GM18873 (cell line): ENCODE results near the gene CRY1.

ENCODE experiments used
- ATAC-seq: cut with Tn5 transposase; IDR thresholded peaks from one replicate; pipeline ENCODE4 v1.9.1; 2021; ENCODE audit warnings: mild to moderate bottlenecking, moderate library complexity, moderate number of reproducible peaks; ENCODE audit not compliant: unreplicated experiment, low FRiP score

The CRY1 gene

GRCh38 chr12:106976668-106977067 is 116.7 kb downstream of the CRY1 start:
- ATAC-seq, result no peak

GRCh38 chr12:106975993-106976658 is 117.2 kb downstream of the CRY1 start:
- no peak for ATAC-seq

- no peak for ATAC-seq
Measured at GRCh38 chr12:106975098-106975497, 118.3 kb downstream of the CRY1 start.

GRCh38 chr12:106974511-106974910 is 118.8 kb downstream of the CRY1 start:
- peak; percentile 50 for ATAC-seq

- ATAC-seq, result no peak
Measured at GRCh38 chr12:106973545-106973944, 119.8 kb downstream of the CRY1 start.

GRCh38 chr12:106971065-106971464 is 122.3 kb downstream of the CRY1 start:
- no peak for ATAC-seq

- ATAC-seq, result no peak
Measured at GRCh38 chr12:106964526-106964925, 128.8 kb downstream of the CRY1 start.

- ATAC-seq, result no peak
Measured at GRCh38 chr12:106962286-106962685, 131.1 kb downstream of the CRY1 start.

GRCh38 chr12:106960443-106960842 is 132.9 kb downstream of the CRY1 start:
- ATAC-seq, result no peak

- no peak for ATAC-seq
Measured at GRCh38 chr12:106957583-106957982, 135.8 kb downstream of the CRY1 start.

GRCh38 chr12:106956048-106956578 is 137.2 kb downstream of the CRY1 start:
- ATAC-seq, result peak; percentile 25

GRCh38 chr12:106955377-106956047 is 137.8 kb downstream of the CRY1 start, which contains the start of gene TMEM263:
TMEM263 (plus strand) TSS chr12:106955907; CDS start chr12:106967117, 11,210 bp downstream.
- ATAC-seq, result peak; percentile 54

- ATAC-seq, result no peak
Measured at GRCh38 chr12:106954462-106955376, 138.6 kb downstream of the CRY1 start.

GRCh38 chr12:106953352-106954250 is 139.7 kb downstream of the CRY1 start:
- ATAC-seq, result no peak

- ATAC-seq, result no peak
Measured at GRCh38 chr12:106950591-106950990, 142.8 kb downstream of the CRY1 start.

GRCh38 chr12:106947461-106947860 is 145.9 kb downstream of the CRY1 start:
- no peak for ATAC-seq

- no peak for ATAC-seq
Measured at GRCh38 chr12:106945261-106945851, 148.0 kb downstream of the CRY1 start.

- ATAC-seq, result no peak
Measured at GRCh38 chr12:106942775-106943174, 150.6 kb downstream of the CRY1 start.

GRCh38 chr12:106941481-106942156 is 151.7 kb downstream of the CRY1 start:
- ATAC-seq, result no peak
